ENCODE measurements around the gene KXD1.

Gene KXD1

DNA sequence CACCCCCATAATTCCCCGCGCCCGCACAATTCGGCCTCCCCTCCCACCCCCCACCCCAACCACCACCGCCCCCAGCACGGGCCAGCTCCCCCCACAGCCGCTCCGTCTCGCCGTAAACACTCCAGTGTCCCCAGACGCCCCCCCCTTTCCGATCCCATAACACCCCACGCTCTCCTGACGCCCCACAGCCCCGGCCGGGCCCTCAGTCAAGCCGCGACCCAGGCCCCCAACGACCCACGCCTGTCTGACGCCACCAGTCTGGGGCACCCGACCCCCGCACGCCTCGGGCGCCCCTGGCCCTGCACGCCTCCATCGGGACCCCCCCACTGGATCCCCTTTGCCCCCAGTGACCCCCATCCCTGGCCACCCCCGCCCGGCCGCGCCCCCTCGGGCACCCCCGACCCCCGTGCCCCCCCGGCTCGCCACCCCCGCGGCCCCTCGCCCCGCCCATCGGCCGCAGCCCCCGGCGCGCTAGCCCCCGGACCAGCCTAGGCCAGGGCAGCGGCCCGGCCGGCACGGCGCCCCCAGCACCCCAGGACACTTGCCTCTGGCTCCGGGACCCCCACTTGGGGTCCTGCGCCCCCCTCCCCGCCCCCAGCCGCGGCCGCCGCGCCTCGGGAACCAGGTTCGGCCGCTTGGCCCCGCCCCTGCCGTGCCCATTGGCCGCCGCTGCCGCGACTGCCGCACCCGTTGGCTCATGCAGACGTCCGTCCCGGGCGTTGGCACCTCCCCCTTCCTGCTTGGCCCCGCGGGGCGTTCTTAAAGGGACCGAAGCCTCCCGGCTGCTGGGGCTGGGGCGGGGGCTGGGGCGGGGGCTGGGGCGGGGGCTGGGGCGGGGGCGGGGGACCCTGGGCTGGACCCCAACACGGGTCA lies 14.5 kb upstream of the KXD1 start, which contains the start of gene FKBP8:
Gene FKBP8, minus strand, starts transcription at position 633 of the 873 bp plus-strand sequence. CDS start 1,603 bp downstream, outside the sequence.
- H3K4me3 ChIP-seq (ENCODE audit: low read length) = peak within 1 kb of the TSS; percentile 76
- TF ChIP-seq ZNF274 (IDR thresholded peaks at IDR 0.05; ENCODE audit: low read depth, low read length) = no peak

DNA sequence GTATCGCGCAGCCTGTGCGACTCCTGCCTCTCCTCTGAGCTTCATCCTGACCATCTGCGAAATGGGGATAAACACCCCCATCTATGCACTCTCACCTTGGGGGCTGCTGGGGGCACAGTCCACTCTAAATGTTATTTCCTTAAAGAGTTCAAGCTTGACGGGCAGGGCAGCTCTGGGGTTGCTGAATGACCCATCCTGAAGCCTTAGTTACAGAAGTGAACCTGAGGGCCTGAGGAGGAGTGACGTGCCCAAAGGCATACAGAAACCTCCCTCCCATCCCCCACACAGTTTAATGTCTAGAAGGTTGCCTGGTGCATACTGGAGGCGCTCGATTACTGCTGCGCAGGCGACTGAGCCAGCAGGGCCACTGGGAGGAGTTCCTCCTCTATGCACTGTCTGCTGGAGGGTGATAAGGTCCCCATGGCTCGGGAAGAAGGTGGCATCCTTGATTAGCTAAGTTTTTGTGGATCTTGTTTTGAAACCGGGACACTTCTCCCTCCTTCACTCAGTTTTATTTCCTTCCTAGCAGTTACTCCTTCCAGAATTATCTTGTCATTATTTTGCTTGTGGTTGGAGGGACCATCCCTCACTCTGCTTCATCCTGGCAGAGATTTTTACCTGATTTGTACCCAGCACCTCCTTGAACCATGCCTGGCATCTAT lies 13.7 kb upstream of the KXD1 start:
- H3K4me3 ChIP-seq (ENCODE audit: low read length) = peak overlapping the region; percentile 66; the same call in 1 of the 2 replicates
- no peak for TF ChIP-seq ZNF274 (IDR thresholded peaks at IDR 0.05; ENCODE audit: low read depth, low read length)

DNA sequence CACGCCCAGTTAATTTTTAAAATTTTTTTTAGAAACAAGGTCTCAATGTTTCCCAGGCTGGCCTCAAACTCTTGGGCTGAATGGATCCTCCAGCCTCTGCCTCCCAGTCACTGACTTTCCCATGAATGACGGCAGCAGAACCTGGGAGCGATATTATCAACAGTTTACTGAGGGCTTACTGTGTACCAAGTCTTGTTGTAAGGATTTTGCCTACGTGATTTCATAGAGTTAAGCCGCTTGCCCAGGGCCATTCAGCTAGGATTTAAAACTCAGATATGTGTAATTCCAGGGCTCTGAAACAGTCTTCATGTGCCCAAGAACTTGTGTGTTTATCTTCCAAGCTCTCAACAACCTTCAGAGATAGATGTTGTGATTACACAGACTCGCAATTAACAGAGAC lies 6.0 kb upstream of the KXD1 start:
- no peak for TF ChIP-seq ZNF274 (IDR thresholded peaks at IDR 0.05; ENCODE audit: low read depth, low read length)
- no peak overlapping the region for H3K4me3 ChIP-seq (ENCODE audit: low read length)

DNA sequence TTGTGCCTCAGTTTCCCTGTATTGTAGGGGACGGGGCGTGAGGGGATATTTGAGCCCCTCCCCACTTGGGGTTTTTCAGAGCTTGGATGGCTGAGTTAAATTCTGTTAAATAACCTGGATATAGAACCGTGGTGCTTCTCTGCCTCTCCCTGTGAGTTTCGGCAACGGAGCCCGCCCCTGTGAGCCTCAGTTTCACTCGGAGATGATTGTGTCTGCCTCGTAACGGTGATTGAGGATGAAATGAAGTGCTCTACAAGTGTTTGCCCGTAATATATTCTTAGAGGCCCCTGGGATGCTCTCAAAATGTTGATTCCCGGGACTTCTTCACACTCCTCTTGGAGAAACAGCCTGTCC lies 509 bp downstream of the KXD1 start:
- peak overlapping the region; percentile 92 for H3K4me3 ChIP-seq (ENCODE audit: low read length)
- TF ChIP-seq ZNF274 (IDR thresholded peaks at IDR 0.05; ENCODE audit: low read depth, low read length) = no peak

DNA sequence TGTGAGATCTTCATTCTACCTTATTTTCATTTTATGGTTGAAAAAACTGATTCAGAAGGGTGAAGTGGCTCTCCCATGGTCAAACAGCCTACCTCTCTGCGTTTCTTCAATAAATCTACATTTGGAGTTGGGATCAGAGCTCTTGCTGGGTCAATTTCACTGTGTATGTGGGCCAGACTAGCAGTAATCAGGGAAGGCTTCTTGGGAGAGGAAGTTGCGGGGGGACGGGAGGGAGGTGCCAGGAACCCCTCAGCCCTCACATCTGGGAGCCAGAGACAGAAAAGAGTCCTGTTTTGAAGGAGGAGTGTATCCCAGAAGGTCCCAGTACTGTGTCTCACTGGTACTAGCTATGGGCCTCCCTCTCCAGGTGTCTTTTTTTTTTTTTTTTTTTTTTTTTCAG lies 934 bp downstream of the KXD1 start:
- no peak for TF ChIP-seq ZNF274 (IDR thresholded peaks at IDR 0.05; ENCODE audit: low read depth, low read length)
- peak overlapping the region; percentile 92 for H3K4me3 ChIP-seq (ENCODE audit: low read length)

DNA sequence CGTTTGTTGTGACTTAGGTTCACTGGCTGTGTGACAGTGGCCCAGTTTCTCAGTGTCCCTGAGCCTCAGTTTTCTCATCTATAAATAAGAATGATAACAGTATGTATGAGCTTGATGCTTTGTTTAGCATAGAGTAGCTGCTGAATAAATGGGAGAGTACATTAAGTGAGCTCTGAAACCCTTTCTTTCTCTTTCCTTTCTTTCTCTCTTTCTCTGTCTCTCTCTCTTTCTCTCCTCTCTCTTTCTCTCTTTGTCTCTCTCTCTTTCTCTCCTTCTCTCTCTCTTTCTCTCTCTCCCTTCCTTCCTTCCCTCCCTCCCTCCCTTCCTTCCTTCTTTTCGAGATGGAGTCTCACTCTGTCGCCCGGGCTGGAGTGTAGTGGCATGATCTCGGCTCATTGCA lies 2.0 kb downstream of the KXD1 start:
- no peak overlapping the region for H3K4me3 ChIP-seq (ENCODE audit: low read length)

DNA sequence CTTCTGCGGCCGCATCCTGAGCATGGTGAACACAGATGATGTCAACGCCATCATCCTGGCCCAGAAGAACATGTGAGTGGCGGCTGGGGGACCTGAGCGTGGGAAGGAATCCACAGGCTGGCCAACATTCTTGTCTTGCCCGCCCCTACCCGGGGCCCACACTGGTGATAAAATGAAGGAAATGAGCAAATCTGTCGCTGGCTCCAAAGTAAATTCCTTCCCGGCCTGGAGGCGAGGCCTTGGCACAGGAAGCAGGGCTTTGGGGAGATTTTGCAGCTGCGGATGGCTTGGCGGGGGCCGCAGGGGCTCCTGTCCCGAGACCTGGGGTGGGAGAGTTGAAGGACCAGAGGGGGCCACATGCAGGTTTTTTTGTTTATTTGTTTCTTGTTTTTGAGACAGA lies 4.4 kb downstream of the KXD1 start:
- no peak for TF ChIP-seq ZNF274 (IDR thresholded peaks at IDR 0.05; ENCODE audit: low read depth, low read length)
- no peak overlapping the region for H3K4me3 ChIP-seq (ENCODE audit: low read length)

More for the DNA sequence above, 2.0 kb downstream of the KXD1 start:
- TF ChIP-seq ZNF274 (IDR thresholded peaks at IDR 0.05; ENCODE audit: low read depth, low read length) = no peak

DNA sequence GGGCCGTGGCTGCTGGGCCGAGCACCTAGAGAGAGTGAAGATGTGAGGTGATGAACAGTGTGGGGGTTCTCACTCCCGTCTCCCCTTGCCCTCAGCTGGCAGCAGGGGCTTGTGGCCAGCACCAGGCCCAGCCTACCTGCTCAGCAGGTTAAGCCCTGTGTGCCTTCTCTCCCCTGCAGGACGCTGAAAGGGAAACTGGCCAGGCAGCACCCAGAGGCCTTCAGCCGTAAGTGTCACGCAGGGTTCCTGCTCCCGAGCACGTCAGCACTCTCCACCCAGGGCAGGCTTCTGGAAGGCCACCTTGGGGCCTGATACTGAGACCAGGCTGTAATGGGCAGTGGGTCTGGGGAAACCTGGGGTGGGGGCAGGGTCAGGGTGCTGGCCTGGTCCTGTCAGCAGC lies 9.3 kb downstream of the KXD1 start:
- TF ChIP-seq ZNF274 (IDR thresholded peaks at IDR 0.05; ENCODE audit: low read depth, low read length) = no peak
- no peak overlapping the region for H3K4me3 ChIP-seq (ENCODE audit: low read length)

DNA sequence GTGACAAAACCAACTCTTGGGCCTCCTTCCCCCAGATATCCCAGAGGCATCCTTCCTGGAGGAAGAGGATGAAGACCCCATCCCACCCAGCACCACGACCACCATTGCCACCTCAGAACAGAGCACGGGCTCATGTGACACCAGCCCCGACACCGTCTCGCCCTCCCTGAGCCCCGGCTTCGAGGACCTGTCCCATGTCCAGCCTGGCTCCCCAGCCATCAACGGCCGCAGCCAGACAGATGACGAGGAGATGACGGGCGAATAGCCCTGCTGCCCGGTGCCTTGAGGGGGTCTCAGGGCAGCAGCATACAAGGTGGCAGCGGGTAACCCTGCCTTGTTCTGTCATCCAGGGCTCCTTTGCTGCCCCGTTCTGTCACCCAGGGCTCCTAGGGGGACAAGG lies 10.7 kb downstream of the KXD1 start:
- H3K4me3 ChIP-seq (ENCODE audit: low read length) = no peak overlapping the region
- TF ChIP-seq ZNF274 (IDR thresholded peaks at IDR 0.05; ENCODE audit: low read depth, low read length) = no peak

DNA sequence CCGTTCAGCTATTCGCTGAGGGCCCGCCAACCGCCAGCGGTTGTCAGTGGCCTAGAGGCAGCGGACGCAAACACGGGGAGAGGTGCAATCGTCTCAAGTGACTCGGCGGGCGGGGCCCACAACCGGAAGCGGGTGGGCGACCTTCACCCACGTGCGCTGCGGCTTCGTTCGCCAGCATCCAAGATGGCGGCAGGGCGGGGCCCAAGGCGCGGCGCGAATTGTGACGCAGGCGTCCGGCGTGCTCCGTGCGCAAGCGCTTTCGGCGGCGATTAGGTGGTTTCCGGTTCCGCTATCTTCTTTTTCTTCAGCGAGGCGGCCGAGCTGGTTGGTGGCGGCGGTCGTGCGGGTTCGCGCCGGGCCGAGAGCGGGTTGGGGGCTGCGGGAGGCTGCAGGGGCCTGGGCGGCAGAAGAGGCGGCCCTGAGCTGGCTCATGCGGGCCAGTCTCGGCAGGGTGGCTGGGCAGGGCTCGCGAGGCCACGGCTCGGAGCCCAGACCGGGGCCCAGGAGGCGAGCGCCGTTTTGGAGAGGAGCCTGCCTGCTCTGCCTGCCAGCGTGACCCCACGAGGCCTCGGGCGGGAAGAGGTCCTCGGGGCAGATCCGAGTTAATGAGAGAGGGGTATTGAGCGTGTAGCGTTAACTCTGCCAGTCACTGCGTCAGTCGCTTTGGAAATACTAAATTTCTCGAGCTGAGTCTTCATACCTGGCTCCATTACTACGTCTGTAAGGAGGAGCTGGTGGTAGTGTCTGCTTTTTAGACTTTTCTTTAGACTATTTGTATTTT lies 14.1 kb downstream of the KXD1 start, which contains the start of gene UBA52:
Gene UBA52, plus strand, starts transcription at position 294 of the 781 bp plus-strand sequence. CDS start 1,444 bp downstream, outside the sequence.
- TF ChIP-seq ZNF274 (IDR thresholded peaks at IDR 0.05; ENCODE audit: low read depth, low read length) = no peak
- peak within 1 kb of the TSS; percentile 92 for H3K4me3 ChIP-seq (ENCODE audit: low read length)

DNA sequence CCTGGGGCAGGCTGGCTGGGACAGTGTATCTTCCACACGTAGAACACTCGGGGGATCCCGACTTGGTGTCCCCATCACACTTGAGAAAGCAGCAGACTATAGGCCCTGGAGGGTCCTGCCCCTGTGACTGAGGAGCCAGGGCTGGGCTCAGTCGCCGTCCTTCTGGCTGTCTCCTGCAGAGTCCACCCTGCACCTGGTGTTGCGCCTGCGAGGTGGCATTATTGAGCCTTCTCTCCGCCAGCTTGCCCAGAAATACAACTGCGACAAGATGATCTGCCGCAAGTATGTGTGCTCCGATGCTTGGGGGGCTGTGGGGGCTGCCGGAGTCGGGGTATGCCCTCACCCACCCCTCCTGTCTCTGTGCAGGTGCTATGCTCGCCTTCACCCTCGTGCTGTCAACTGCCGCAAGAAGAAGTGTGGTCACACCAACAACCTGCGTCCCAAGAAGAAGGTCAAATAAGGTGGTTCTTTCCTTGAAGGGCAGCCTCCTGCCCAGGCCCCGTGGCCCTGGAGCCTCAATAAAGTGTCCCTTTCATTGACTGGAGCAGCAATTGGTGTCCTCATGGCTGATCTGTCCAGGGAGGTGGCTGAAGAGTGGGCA lies 17.1 kb downstream of the KXD1 start:
- TF ChIP-seq ZNF274 (IDR thresholded peaks at IDR 0.05; ENCODE audit: low read depth, low read length) = no peak
- no peak overlapping the region for H3K4me3 ChIP-seq (ENCODE audit: low read length)

DNA sequence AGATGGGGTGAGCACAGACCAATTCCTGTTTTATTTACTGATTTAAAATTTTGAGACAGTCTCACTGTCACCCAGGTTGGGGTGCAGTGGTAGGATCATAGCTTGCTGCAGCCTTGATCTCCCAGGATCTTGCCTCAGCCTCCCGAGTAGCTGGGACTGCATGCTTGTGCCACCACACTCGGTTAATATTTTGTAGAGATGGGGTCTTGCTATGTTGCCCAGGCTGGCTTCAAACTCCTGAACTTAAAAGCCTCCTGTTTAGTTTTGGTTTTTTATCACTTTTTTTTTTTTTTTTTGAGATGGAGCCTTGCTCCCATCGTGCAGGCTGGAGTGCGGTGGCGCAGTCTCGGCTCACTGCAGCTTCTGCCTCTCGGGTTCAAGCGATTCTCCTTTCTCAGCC lies 18.7 kb downstream of the KXD1 start:
- no peak overlapping the region for H3K4me3 ChIP-seq (ENCODE audit: low read length)
- TF ChIP-seq ZNF274 (IDR thresholded peaks at IDR 0.05; ENCODE audit: low read depth, low read length) = no peak

DNA sequence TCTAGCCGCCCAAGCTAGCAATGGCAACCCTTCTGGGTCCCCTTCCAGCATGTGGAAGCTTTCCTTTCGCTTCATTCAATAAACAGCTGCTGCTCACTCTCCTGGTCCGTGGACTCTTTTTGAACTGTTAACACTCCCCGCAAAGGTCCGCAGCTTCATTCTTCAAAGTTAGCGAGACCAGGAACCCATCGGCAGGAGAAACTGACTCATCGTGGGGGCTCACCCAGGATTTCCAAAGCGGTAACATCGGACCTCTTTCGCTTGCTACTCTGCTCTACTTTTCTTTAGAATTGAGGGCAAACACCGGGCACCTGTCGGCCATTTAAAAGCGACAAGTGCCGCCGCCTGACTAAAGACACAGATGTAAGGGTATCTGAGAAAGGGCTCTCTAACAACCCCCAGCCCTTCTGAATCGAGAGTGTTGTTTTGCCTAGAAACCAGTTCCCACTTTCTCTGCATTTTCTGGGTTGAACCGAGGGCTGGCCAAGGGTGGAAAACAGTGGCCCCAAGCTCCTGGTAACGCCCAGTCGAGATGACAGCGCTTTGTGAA lies 19.8 kb downstream of the KXD1 start:
- no peak overlapping the region for H3K4me3 ChIP-seq (ENCODE audit: low read length)
- no peak for TF ChIP-seq ZNF274 (IDR thresholded peaks at IDR 0.05; ENCODE audit: low read depth, low read length)

DNA sequence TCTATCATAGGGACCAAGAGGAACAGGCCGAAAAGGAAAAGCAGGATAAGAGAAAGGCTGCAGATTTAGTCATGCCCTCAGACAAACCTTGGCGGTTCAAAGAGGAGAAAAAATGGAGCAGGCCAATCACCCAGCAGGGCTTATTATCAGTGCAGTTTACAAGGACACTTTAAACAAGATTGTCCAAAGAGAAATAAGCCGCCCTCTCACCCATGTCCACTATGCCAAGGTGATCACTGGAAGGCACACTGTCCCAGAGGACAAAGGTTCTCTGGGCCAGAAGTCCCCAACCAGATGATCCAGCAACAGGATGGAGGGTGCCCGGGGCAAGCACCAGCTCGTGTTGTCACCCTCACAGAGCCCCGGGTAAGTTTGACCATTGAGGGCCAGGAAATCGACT lies 22.6 kb downstream of the KXD1 start:
- H3K4me3 ChIP-seq (ENCODE audit: low read length) = no peak overlapping the region
- TF ChIP-seq ZNF274 (IDR thresholded peaks at IDR 0.05; ENCODE audit: low read depth, low read length) = no peak

Data from GM08714 (cell line).